ENCODE measurements around the gene SECISBP2.

Gene SECISBP2

GRCh38 chr9:89408628-89409101 is 90.4 kb downstream of the SECISBP2 start:
- no peak for DNase-seq (ENCODE audit: low spot score)

Measured in NAMALWA (cell line).